Mesendoderm (in vitro differentiated cells): ENCODE results near the gene SERF1B. TPM values are rescaled to one million over a fixed set of nuclear protein-coding genes. Genes with fewer than 3 reads are reported as not detected.
"Not testable (repeated sequence)": the region's sequence is repeated elsewhere in the genome, so short reads cannot be mapped to it uniquely, and the experiment has no call there.

ENCODE experiments used
- DNase-seq: peaks from one replicate; pipeline ENCODE4 v3.0.0; 2013
- H2AK5ac ChIP-seq: 2 replicates; pipeline ENCODE4 v1.6.1; 2013; ENCODE audit warnings: low read length, inconsistent platforms
- H2BK120ac ChIP-seq: 2 replicates; pipeline ENCODE4 v1.6.1; 2013; ENCODE audit warnings: low read depth, mild to moderate bottlenecking, low read length, moderate library complexity, mixed read lengths
- H2BK15ac ChIP-seq: replicated peaks from 2 replicates; pipeline ENCODE4 v1.6.1; 2013; ENCODE audit warnings: low read depth, mild to moderate bottlenecking, moderate library complexity
- H2BK5ac ChIP-seq: 2 replicates; pipeline ENCODE4 v1.6.1; 2013; ENCODE audit warnings: low read length, inconsistent platforms
- H3K18ac ChIP-seq: 2 replicates; pipeline ENCODE4 v1.6.1; 2013; ENCODE audit warnings: mild to moderate bottlenecking, low read length, mixed read lengths
- H3K23ac ChIP-seq: one replicate; pipeline ENCODE4 v1.6.1; 2013; ENCODE audit warnings: low read length
- H3K27ac ChIP-seq: 2 replicates; pipeline ENCODE4 v1.5.1; 2013; ENCODE audit warnings: low read depth, mild to moderate bottlenecking, inconsistent platforms, low read length, moderate library complexity
- H3K27me3 ChIP-seq: 2 replicates; pipeline ENCODE4 v1.6.1; 2013; ENCODE audit warnings: low read length, control low read depth, mild to moderate bottlenecking, inconsistent platforms; ENCODE audit not compliant: insufficient read depth, poor library complexity
- H3K36me3 ChIP-seq: 2 replicates; pipeline ENCODE4 v1.6.1; 2013; ENCODE audit warnings: low read length, inconsistent platforms; ENCODE audit not compliant: control insufficient read depth, insufficient read depth
- H3K4ac ChIP-seq: one replicate; pipeline ENCODE4 v1.6.1; 2013; ENCODE audit warnings: low read depth, mild to moderate bottlenecking, low read length, moderate library complexity
- H3K4me1 ChIP-seq: 2 replicates; pipeline ENCODE4 v1.6.1; 2013; ENCODE audit warnings: low read depth, low read length, inconsistent platforms; ENCODE audit not compliant: control insufficient read depth
- H3K4me2 ChIP-seq: 2 replicates; pipeline ENCODE4 v1.6.1; 2013; ENCODE audit warnings: low read length
- H3K4me3 ChIP-seq: 2 replicates; pipeline ENCODE4 v1.5.1; 2013; ENCODE audit warnings: mild to moderate bottlenecking, low read length
- H3K56ac ChIP-seq: one replicate; pipeline ENCODE4 v1.6.1; 2013; ENCODE audit warnings: low read length
- H3K79me1 ChIP-seq: 2 replicates; pipeline ENCODE4 v1.6.1; 2013; ENCODE audit warnings: low read length, inconsistent platforms
- H3K79me2 ChIP-seq: 2 replicates; pipeline ENCODE4 v1.6.1; 2013; ENCODE audit warnings: mild to moderate bottlenecking, low read length; ENCODE audit not compliant: control insufficient read depth, insufficient read depth
- H3K9ac ChIP-seq: 2 replicates; pipeline ENCODE4 v1.6.1; 2013; ENCODE audit warnings: low read length, inconsistent platforms
- H4K5ac ChIP-seq: one replicate; pipeline ENCODE4 v1.6.1; 2013; ENCODE audit warnings: low read length
- H4K8ac ChIP-seq: one replicate; pipeline ENCODE4 v1.6.1; 2013; ENCODE audit warnings: low read depth, mild to moderate bottlenecking, control low read depth, low read length, moderate library complexity
- WGBS: extraction: QIAGEN DNeasy Blood & Tissue Kit; methylation state at CpG from one replicate; pipeline ENCODE4 v1.1.7; 2013; ENCODE audit warnings: low lambda C conversion rate, missing lambda C conversion rate; ENCODE audit not compliant: insufficient coverage; ENCODE audit errors: extremely low coverage; 5-methylcytosine and 5-hydroxymethylcytosine counted together
- polyA plus RNA-seq, 2 experiments: library from polyadenylated mRNA; stranded (reverse); fragments of 200-250 nt; gene quantifications; one replicate each; pipeline ENCODE4 v1.2.3, GENCODE V29; 2013

SERF1B gene
- polyA plus RNA-seq (2013, experiment 1 of 2): 94.8 TPM
- 94.3 TPM for polyA plus RNA-seq (2013, experiment 2 of 2)

- not testable (repeated sequence) for H4K8ac ChIP-seq, H3K56ac ChIP-seq, H3K27ac ChIP-seq, H2AK5ac ChIP-seq, H3K27me3 ChIP-seq, H3K4me3 ChIP-seq, H3K4ac ChIP-seq, H3K9ac ChIP-seq, H3K23ac ChIP-seq, H4K5ac ChIP-seq, H2BK5ac ChIP-seq, DNase-seq, H3K4me2 ChIP-seq, H3K18ac ChIP-seq, H2BK15ac ChIP-seq, H3K4me1 ChIP-seq, H3K79me1 ChIP-seq, H2BK120ac ChIP-seq, H3K79me2 ChIP-seq, H3K36me3 ChIP-seq
- no CpG with 5 or more reads among the region's 66 CpGs for WGBS
These were observed at the start of gene SERF1B for GRCh38 chr5:70025106-70025844. Gene SERF1B, plus strand, starts transcription at chr5:70025251. Its CDS starts 201 bp downstream, at chr5:70025452.

GRCh38 chr5:69991713-69992112, 33.3 kb upstream of the SERF1B start:
- H3K9ac ChIP-seq, H3K79me1 ChIP-seq, H2AK5ac ChIP-seq, H3K4me2 ChIP-seq, H3K23ac ChIP-seq, H3K27ac ChIP-seq, H2BK120ac ChIP-seq, H3K79me2 ChIP-seq, H2BK5ac ChIP-seq, H3K56ac ChIP-seq, H4K8ac ChIP-seq, H3K27me3 ChIP-seq, H3K4me3 ChIP-seq, H3K4ac ChIP-seq, H4K5ac ChIP-seq, DNase-seq, H3K18ac ChIP-seq, H3K4me1 ChIP-seq, H3K36me3 ChIP-seq, H2BK15ac ChIP-seq: not testable (repeated sequence)
- WGBS: no CpG with 5 or more reads among the region's 2 CpGs

- not testable (repeated sequence) for H3K4me2 ChIP-seq, H3K27ac ChIP-seq, H2BK120ac ChIP-seq, H3K4me1 ChIP-seq, H3K56ac ChIP-seq, H2BK15ac ChIP-seq, H2AK5ac ChIP-seq, H3K4me3 ChIP-seq, H3K4ac ChIP-seq, DNase-seq, H4K5ac ChIP-seq, H2BK5ac ChIP-seq, H4K8ac ChIP-seq, H3K79me2 ChIP-seq, H3K23ac ChIP-seq, H3K9ac ChIP-seq, H3K18ac ChIP-seq, H3K79me1 ChIP-seq, H3K36me3 ChIP-seq, H3K27me3 ChIP-seq
- no CpG with 5 or more reads among the region's 1 CpG for WGBS
These were observed 29.5 kb upstream of the SERF1B start for GRCh38 chr5:69995535-69995934.

- not testable (repeated sequence) for DNase-seq, H3K4me3 ChIP-seq, H3K4me1 ChIP-seq, H3K27me3 ChIP-seq, H3K36me3 ChIP-seq, H4K5ac ChIP-seq, H3K56ac ChIP-seq, H2AK5ac ChIP-seq, H2BK120ac ChIP-seq, H4K8ac ChIP-seq, H3K79me2 ChIP-seq, H3K4ac ChIP-seq, H3K79me1 ChIP-seq, H3K27ac ChIP-seq, H3K9ac ChIP-seq, H3K18ac ChIP-seq, H3K4me2 ChIP-seq, H2BK15ac ChIP-seq, H3K23ac ChIP-seq, H2BK5ac ChIP-seq
- no CpG with 5 or more reads among the region's 2 CpGs for WGBS
These were observed 4.4 kb upstream of the SERF1B start for GRCh38 chr5:70020660-70021059.

GRCh38 chr5:70025845-70026145, 744 bp downstream of the SERF1B start:
- not testable (repeated sequence) for H3K27me3 ChIP-seq, H2BK15ac ChIP-seq, H3K9ac ChIP-seq, H3K4ac ChIP-seq, H3K79me1 ChIP-seq, H3K23ac ChIP-seq, H4K5ac ChIP-seq, H3K27ac ChIP-seq, H3K56ac ChIP-seq, H3K79me2 ChIP-seq, H2BK120ac ChIP-seq, H4K8ac ChIP-seq, DNase-seq, H2AK5ac ChIP-seq, H3K4me2 ChIP-seq, H3K4me3 ChIP-seq, H3K36me3 ChIP-seq, H3K18ac ChIP-seq, H3K4me1 ChIP-seq, H2BK5ac ChIP-seq
- no CpG with 5 or more reads among the region's 4 CpGs for WGBS

- not testable (repeated sequence) for H3K27ac ChIP-seq, H4K5ac ChIP-seq, H3K79me1 ChIP-seq, H3K36me3 ChIP-seq, H3K4me1 ChIP-seq, H3K23ac ChIP-seq, H3K4me3 ChIP-seq, H2BK120ac ChIP-seq, H3K18ac ChIP-seq, H2BK5ac ChIP-seq, H3K4ac ChIP-seq, H3K4me2 ChIP-seq, H3K27me3 ChIP-seq, DNase-seq, H3K9ac ChIP-seq, H4K8ac ChIP-seq, H3K56ac ChIP-seq, H2BK15ac ChIP-seq, H2AK5ac ChIP-seq, H3K79me2 ChIP-seq
- WGBS: no CpG with 5 or more reads among the region's 5 CpGs
These were observed 6.2 kb downstream of the SERF1B start for GRCh38 chr5:70031204-70031603.
